22Rv1 (cell line): ENCODE data around the gene LCE2A.
"Not testable (repeated sequence)": the region's sequence is repeated elsewhere in the genome, so short reads cannot be mapped to it uniquely, and the experiment has no call there.

Experiments
- H3K27ac ChIP-seq: fragments of 450-650 bp; 2 replicates; pipeline ENCODE4 v1.5.1; 2017
- ZFX ChIP-seq: fragments of 450-650 bp; IDR thresholded peaks from 2 replicates; pipeline ENCODE4 v1.6.1; 2017; ENCODE audit warnings: antibody characterized with exemption, borderline replicate concordance
- TF ChIP-seq, protein P1 (sequence below): fragments of 450-650 bp; IDR thresholded peaks from 2 replicates; pipeline ENCODE4 v1.5.1; 2017; ENCODE audit warnings: mild to moderate bottlenecking

Gene LCE2A

DNA sequence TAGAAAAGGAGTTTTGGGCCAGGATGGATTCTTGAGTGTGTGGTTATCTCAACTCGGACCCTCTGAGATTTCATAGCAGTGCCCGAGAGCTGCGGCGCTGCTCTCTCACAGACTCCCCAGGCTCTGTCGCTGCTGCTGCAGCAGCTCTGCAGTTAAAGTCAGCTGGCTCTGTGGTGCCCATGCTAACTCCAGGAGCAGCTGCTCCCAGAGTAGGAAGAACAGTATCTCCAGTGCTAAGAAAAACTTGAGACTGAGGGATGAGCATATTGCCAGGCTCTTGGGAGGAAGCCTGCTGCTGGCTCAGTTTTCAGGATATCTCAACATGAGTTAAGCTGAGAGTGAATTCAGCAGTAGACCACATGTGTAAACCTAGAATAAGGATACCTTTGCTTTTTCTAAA lies 30.5 kb upstream of the LCE2A start:
- no peak overlapping the region for H3K27ac ChIP-seq
- TF ChIP-seq ZFX, result no peak
- TF ChIP-seq, protein P1, sequence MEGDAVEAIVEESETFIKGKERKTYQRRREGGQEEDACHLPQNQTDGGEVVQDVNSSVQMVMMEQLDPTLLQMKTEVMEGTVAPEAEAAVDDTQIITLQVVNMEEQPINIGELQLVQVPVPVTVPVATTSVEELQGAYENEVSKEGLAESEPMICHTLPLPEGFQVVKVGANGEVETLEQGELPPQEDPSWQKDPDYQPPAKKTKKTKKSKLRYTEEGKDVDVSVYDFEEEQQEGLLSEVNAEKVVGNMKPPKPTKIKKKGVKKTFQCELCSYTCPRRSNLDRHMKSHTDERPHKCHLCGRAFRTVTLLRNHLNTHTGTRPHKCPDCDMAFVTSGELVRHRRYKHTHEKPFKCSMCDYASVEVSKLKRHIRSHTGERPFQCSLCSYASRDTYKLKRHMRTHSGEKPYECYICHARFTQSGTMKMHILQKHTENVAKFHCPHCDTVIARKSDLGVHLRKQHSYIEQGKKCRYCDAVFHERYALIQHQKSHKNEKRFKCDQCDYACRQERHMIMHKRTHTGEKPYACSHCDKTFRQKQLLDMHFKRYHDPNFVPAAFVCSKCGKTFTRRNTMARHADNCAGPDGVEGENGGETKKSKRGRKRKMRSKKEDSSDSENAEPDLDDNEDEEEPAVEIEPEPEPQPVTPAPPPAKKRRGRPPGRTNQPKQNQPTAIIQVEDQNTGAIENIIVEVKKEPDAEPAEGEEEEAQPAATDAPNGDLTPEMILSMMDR, result no peak

DNA sequence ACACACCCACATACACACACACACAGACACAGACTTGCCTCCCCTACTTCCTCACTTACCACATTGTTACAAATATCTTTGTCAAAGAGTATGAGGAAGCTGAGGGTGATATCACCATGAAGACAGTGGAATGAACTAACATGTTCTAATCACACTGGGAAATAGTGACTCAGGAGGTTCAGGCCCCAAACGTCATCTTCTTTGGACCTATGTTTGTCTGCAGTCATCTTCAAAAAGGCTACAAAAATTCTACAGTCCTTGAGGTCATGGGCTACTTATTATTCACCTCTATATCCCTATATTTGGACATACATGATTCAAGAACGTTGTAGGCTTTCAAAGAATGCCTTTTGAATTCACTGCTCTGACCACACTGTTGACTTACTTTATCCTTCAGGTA lies 25.1 kb upstream of the LCE2A start:
- TF ChIP-seq, protein P1, result no peak
- no peak for TF ChIP-seq ZFX

DNA sequence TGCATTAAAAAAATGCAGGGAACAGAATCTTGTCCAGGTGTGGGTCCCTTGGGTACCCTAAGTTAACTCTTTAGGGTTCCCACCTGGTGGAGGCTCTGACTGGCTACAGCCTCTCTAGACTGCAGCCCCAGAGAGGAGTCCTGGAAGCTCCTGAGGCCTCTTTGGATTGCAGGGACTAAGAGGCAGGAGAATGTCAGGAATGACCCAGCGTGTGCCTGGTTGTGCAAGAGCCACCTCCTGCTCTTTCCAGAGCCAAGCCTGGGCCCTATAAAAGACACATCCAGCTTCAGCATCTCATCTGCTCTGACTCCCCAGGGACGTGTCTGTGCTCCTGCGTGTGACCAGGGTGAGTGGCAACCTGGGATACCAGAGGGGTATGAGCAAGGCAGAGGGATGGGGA lies 23.2 kb upstream of the LCE2A start, which contains the start of gene LCE2C:
LCE2C (plus strand) TSS at position 297 of the 400 bp plus-strand sequence. CDS start 737 bp downstream, outside the sequence.
- not testable (repeated sequence) for H3K27ac ChIP-seq

More for the DNA sequence above, 25.1 kb upstream of the LCE2A start:
- no peak overlapping the region for H3K27ac ChIP-seq

DNA sequence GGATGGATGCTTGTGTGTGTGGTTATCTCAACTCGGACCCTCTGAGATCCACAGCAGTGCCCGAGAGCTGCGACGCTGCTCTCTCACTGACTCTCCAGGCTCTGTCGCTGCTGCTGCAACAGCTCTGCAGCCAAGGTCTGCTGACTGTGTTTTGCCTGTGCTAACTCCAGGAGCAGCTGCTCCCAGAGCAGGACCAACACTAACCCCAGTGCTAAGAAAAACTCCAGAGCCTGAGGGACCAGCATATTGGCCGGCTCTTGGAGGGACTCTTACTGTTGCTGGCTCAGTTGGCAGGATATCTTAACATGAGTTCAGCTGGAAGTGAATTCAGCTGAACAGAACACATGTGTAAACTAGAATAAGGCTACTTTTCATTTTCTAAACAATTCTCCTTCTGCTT lies 18.7 kb upstream of the LCE2A start:
- TF ChIP-seq, protein P1, result no peak
- TF ChIP-seq ZFX, result no peak
- H3K27ac ChIP-seq, result no peak overlapping the region

DNA sequence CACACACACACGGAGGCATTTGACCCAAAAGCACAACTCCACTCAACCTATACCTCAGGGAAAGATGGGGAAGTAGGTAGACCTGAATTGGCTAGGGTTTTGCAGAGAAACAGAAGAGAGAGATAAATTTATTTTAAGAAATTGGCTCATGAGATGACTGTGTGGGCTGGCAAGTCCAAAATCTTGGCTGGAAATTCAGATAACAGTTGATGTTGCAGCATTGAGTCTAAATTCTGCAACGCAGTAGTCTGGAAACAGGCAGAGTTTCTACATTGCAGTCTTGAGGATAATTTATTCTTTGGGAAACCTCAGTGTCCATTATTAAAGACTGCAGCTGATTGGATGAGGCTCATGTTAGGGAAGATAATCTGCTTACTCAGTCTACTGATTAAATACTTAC lies 16.5 kb upstream of the LCE2A start:
- no peak overlapping the region for H3K27ac ChIP-seq
- TF ChIP-seq, protein P1, result no peak
- TF ChIP-seq ZFX, result no peak

DNA sequence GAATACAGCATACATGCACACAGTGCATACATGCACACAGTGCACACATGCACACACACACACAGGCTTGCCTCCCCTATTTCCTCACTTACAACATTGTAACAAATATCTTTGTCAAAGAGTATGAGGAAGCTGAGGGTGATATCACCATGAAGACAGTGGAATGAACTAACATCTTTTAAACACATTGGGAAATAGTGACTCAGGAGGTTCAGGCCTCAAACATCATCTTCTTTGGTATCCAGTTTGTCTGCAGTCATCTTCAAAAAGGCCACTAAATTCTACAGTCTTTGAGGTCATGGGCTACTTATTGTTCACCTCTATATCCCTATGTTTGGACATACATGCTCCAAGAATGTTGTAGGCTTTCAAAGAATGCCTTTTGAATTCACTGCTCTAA lies 14.3 kb upstream of the LCE2A start:
- TF ChIP-seq ZFX, result no peak
- TF ChIP-seq, protein P1, result no peak
- no peak overlapping the region for H3K27ac ChIP-seq

DNA sequence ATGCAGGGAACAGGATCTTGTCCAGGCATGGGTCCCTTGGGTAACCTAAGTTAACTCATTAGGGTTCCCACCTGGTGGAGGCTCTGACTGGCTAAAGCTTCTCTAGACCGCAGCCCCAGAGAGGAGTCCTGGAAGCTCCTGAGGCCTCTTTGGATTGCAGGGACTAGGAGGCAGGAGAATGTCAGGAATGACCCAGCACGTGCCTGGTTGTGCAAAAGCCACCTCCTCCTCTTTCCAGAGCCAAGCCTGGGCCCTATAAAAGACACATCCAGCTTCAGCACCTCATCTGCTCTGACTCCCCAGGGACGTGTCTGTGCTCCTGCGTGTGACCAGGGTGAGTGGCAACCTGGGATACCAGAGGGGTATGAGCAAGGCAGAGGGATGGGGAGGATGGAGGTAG lies 12.3 kb upstream of the LCE2A start, which contains the start of gene LCE2B:
LCE2B (plus strand) TSS at position 301 of the 400 bp plus-strand sequence. CDS start 721 bp downstream, outside the sequence.
- not testable (repeated sequence) for H3K27ac ChIP-seq

- H3K27ac ChIP-seq, result no peak overlapping the region
- TF ChIP-seq, protein P1, result no peak
- TF ChIP-seq ZFX, result no peak
Observed at GRCh38 chr1:152699746-152700145, 1.6 kb downstream of the LCE2A start.
